Aorta (tissue), 5 donors: Measurements from ENCODE around the gene REC114. TPM values are rescaled to one million over a fixed set of nuclear protein-coding genes. Genes with fewer than 3 reads are reported as not detected.

Experiments
- ATAC-seq: fragments of 200-7000 bp; cut with Tn5 transposase; one replicate; pipeline ENCODE4 v1.9.1; 2022; ENCODE audit warnings: moderate library complexity; ENCODE audit not compliant: low FRiP score
- DNase-seq, 2 donors: peaks; one replicate each; pipeline ENCODE4 v3.0.0-alpha.2; 2020
- H3K27ac ChIP-seq, 2 donors: one replicate each; pipeline ENCODE4 v1.5.1; 2013; ENCODE audit warnings: low read length in 2 of 2, mild to moderate bottlenecking in 2 of 2, moderate library complexity in 2 of 2, control low read depth in 1 of 2, inconsistent platforms in 1 of 2, low read depth in 1 of 2
- H3K27me3 ChIP-seq, 2 donors: one replicate each; pipeline ENCODE4 v1.6.1; 2013; ENCODE audit warnings: control low read depth in 1 of 2, low read length in 1 of 2, mild to moderate bottlenecking in 1 of 2, moderate library complexity in 1 of 2; ENCODE audit not compliant: insufficient read depth in 2 of 2, control insufficient read depth in 1 of 2
- H3K36me3 ChIP-seq, 2 donors: one replicate each; pipeline ENCODE4 v1.6.1; 2013; ENCODE audit warnings: control low read depth in 1 of 2, low read length in 1 of 2, mild to moderate bottlenecking in 1 of 2; ENCODE audit not compliant: insufficient read depth in 2 of 2, control insufficient read depth in 1 of 2
- H3K4me1 ChIP-seq, 2 donors: one replicate each; pipeline ENCODE4 v1.6.1; 2013; ENCODE audit warnings: low read length in 2 of 2, control low read depth in 1 of 2, mild to moderate bottlenecking in 1 of 2, moderate library complexity in 1 of 2; ENCODE audit not compliant: insufficient read depth in 2 of 2, control insufficient read depth in 1 of 2
- H3K4me3 ChIP-seq, 2 donors: one replicate each; pipeline ENCODE4 v1.5.1; 2013; ENCODE audit warnings: low read length in 2 of 2, control low read depth in 1 of 2, mild to moderate bottlenecking in 1 of 2
- H3K9me3 ChIP-seq: one replicate; pipeline ENCODE4 v1.6.1; 2013; ENCODE audit warnings: mild to moderate bottlenecking, low read length; ENCODE audit not compliant: control insufficient read depth
- WGBS, 2 donors: extraction: QIAGEN DNeasy Blood & Tissue Kit; methylation state at CpG; one replicate each; pipeline ENCODE4 v1.1.7; 2013; 5-methylcytosine and 5-hydroxymethylcytosine counted together
- intact Hi-C, 2 donors: fragments of 100-400 bp; cut with DNase I; formaldehyde crosslinking; loops; one replicate each; pipeline versions ENCODE4 v1.14.2 to v1.15.0; 2022
- polyA plus RNA-seq, 2 donors: library from polyadenylated mRNA; stranded (reverse); fragments of 200-250 nt; gene quantifications; one replicate each; pipeline ENCODE4 v1.2.3, GENCODE V29; 2013
- total RNA-seq, 2 donors: library from RNA; stranded (reverse); fragmentation: NEBNext Ultra II Directional; extraction: Animal tissue kit (Norgen Biotek cat#: 25700); gene quantifications; one replicate each; pipeline ENCODE4 v1.2.1, GENCODE V29; 2021
- donor health status: healthy with polysubstance abuse.
- donor health status: Bipolar disorder and iron deficiency.
- donor health status: DM: no; HTN: no; CAD: no.
- donor health status: DM: no; HTN: no; CAD: no.
- donor health status: DM: yes; HTN: yes; CAD: no.

REC114 gene
- total and polyA plus RNA-seq, 4 donors = not detected

DNA sequence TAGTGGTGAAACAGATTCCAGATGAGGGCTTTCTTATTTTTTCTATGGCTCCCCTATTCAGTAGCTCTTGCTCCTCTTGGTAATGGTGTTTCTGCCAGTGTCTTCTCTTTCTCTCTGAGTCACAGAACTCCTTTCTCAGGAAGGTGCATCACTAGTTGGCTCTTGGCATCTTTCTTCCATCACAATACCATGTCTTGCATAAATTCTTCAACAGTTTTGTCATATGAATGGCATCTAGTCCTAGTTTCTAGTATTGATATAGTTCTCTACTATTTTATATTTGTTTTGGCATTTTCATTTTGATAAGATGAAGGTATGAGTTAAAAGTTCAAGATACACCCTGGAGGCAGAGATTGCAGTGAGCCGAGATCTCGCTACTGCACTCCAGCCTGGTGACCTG lies 51.0 kb downstream of the REC114 start:
- ATAC-seq = no peak
- DNase-seq = no peak
- intact Hi-C loops = no loop called here
- Histone ChIP-seq H3K27ac (no peak overlapping the region), H3K36me3 (no peaks in the 10 kb centered on the region), H3K4me3 (no peak overlapping the region), H3K9me3 (no peaks in the 10 kb centered on the region), H3K27me3 (no peaks in the 10 kb centered on the region), H3K4me1 (no peaks in the 10 kb centered on the region)
- WGBS, 2 donors = 54 to 69% methylated on average over 2 of the region's 2 CpGs

DNA sequence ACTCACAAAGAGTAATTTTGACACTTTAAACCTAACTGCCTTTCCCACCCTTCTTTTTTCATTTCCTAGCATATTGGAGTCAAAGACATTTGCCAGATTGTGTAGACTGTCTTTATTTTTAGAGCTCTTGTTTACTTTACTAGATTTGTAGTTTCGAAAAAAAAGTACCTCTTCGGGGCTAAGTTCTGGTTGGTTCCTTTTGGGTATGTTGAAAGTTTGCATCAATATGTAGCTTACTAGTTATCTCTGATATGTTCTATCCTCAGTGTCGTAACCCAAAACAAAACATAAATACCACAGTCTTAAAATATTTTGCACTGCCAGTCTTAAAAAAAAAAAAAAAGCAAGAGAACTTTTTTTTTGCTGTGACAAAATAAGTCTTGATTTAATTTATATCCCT lies 52.2 kb downstream of the REC114 start:
- intact Hi-C loops = no loop called here
- ATAC-seq = no peak
- no peaks in the 10 kb centered on the region for H3K36me3 ChIP-seq
- no peaks in the 10 kb centered on the region for H3K9me3 ChIP-seq
- WGBS, 2 donors = 4 to 9% methylated on average over 3 of the region's 3 CpGs
- no peak for DNase-seq
- H3K27ac ChIP-seq = no peak overlapping the region
- H3K27me3 ChIP-seq = no peaks in the 10 kb centered on the region
- H3K4me1 ChIP-seq = no peaks in the 10 kb centered on the region
- H3K4me3 ChIP-seq = no peak overlapping the region

DNA sequence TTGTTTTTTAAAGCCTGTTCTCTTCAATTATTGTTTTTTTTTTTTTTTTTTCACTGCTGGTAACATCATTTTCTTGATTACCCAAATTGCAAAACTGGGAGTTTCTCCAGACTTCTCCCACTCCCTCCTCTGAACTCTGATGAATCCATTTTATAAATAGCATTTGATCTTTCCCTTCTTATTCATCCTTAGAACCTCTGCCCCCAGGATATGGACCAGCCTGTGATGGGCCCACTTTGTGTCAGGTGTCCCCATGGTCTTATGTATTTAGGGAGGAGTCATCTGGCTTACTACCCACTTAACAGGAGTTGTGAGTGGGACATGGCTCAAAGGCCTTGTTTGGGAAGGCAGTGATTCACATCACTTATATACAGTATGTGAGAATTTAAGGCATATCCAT lies 57.7 kb downstream of the REC114 start:
- intact Hi-C loops = no loop called here
- H3K4me3 ChIP-seq = no peak overlapping the region
- no peak for ATAC-seq

DNA sequence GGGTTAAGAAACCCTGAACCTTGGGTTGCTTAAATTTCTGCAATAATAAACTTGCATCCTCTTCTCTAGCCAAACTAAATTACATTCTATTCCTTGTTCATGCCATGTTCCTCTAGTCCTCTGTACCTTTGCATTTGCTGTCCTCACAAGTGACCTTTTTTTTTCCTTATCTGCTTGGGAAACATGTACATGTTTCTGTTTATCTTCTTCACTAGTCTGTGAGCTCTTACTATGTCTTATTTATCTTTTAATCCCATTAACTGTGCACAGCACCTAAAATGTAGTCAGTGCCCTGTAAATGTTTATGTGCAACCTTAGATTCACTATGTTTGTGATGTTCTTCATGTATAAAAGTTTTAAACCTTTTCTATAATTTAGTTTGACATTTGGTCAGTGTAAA lies 61.9 kb downstream of the REC114 start:
- ATAC-seq = no peak
- no peak overlapping the region for H3K4me3 ChIP-seq
- intact Hi-C loops = no loop called here

More for the DNA sequence above, 57.7 kb downstream of the REC114 start:
- Histone ChIP-seq H3K9me3 (no peaks in the 10 kb centered on the region), H3K27ac (no peak overlapping the region), H3K36me3 (no peaks in the 10 kb centered on the region), H3K27me3 (no peaks in the 10 kb centered on the region), H3K4me1 (no peaks in the 10 kb centered on the region)
- DNase-seq = no peak

DNA sequence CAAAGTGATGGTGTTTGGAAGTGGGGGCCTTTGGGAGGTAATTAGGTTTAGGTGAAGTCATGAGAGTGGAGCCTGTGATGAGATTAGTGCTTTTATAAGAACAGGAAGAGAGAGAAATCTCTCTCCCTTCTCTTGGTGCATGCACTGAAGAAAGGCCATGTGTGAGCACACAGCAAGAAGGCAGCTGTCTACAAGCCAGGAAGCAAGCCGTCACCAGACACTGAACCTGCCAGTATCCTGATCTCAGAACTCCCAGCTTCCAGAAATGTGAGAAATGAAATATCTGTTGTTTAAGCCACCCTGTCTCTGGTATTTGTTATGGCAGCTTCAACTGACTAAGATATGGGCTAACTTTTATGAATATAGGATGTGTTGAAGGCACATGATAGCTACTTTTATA lies 72.6 kb downstream of the REC114 start:
- intact Hi-C loops = no loop called here
- Histone ChIP-seq H3K4me3 (no peak overlapping the region), H3K36me3 (no peaks in the 10 kb centered on the region), H3K9me3 (peaks cover 3% of the 10 kb centered on the region), H3K4me1 (no peaks in the 10 kb centered on the region), H3K27me3 (no peaks in the 10 kb centered on the region), H3K27ac (no peak overlapping the region)
- ATAC-seq = no peak
- no peak for DNase-seq
- WGBS, 2 donors = 50 to 63% methylated on average over 1 of the region's 1 CpG

More for the DNA sequence above, 61.9 kb downstream of the REC114 start:
- H3K27ac ChIP-seq = no peak overlapping the region
- no peaks in the 10 kb centered on the region for H3K9me3 ChIP-seq
- DNase-seq = no peak
- no peaks in the 10 kb centered on the region for H3K4me1 ChIP-seq
- no peaks in the 10 kb centered on the region for H3K36me3 ChIP-seq
- no peaks in the 10 kb centered on the region for H3K27me3 ChIP-seq

DNA sequence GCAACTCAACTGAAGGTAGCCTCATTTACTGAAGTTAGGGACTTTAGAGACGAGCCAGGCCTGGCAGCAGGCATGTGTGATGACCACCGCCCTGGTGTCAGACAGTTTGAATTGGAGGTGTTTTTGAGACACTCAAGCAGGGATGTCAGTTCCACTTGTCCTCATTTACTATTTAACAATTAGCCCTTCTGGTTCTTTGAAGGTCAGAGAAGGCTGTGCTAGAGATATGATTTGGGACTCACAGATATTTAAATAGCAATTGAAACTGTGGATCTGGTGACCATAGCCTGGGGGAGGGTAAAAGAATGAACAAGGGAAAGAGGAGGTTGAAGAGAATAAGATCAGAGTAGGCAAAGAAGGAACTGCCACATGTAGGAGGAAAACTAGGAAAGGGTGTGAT lies 74.6 kb downstream of the REC114 start:
- no peak for DNase-seq
- 88 to 93% methylated on average over 2 of the region's 2 CpGs for WGBS, 2 donors
- intact Hi-C loops = loop anchor here in 1 of 2 donors (2.0 kb wide), 1 partner anchor 15 kb away; no protein-coding TSS in a partner anchor
- Histone ChIP-seq H3K27me3 (no peaks in the 10 kb centered on the region), H3K9me3 (peaks cover 3% of the 10 kb centered on the region), H3K36me3 (no peaks in the 10 kb centered on the region), H3K4me1 (no peaks in the 10 kb centered on the region), H3K4me3 (no peak overlapping the region), H3K27ac (no peak overlapping the region)
- no peak for ATAC-seq

DNA sequence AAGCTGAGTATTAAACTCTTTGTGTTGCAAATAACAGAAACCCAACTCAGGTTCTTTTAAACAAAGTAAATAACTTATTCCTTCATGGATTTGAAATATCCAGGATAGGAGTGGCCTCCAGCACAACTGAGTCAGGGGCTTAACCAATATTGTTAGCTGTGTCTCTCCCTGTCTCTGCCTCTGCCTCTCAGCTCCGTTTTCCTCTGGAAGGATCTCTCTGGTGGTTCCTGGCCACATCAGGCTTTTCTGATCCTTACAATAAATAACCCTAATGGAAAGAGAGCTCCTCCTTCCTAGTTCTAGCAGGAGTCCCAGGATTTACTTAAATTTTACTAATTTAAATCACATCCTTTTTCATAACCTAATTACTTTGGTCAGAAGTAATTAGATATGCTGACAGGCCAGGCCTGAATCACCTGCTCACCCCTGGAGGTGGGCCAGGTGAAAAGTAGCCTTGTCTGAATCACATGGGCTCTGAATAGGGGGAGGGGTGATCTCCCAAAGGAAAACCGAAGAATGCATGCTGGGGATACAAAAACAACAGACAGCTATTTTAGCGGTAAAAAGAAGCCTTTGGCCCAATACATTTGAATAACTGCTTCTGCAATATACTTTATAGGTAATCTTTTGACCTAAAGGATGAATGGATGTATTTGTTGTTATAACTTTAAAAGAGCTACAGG lies 75.4 kb downstream of the REC114 start:
- Histone ChIP-seq H3K36me3 (no peaks in the 10 kb centered on the region), H3K27me3 (no peaks in the 10 kb centered on the region), H3K9me3 (peaks cover 3% of the 10 kb centered on the region), H3K27ac (no peak overlapping the region), H3K4me3 (no peak overlapping the region), H3K4me1 (no peaks in the 10 kb centered on the region)
- DNase-seq (no peak), ATAC-seq (no peak)
- 26 to 40% methylated on average over 3 of the region's 3 CpGs for WGBS, 2 donors
- intact Hi-C loops = no loop called here

DNA sequence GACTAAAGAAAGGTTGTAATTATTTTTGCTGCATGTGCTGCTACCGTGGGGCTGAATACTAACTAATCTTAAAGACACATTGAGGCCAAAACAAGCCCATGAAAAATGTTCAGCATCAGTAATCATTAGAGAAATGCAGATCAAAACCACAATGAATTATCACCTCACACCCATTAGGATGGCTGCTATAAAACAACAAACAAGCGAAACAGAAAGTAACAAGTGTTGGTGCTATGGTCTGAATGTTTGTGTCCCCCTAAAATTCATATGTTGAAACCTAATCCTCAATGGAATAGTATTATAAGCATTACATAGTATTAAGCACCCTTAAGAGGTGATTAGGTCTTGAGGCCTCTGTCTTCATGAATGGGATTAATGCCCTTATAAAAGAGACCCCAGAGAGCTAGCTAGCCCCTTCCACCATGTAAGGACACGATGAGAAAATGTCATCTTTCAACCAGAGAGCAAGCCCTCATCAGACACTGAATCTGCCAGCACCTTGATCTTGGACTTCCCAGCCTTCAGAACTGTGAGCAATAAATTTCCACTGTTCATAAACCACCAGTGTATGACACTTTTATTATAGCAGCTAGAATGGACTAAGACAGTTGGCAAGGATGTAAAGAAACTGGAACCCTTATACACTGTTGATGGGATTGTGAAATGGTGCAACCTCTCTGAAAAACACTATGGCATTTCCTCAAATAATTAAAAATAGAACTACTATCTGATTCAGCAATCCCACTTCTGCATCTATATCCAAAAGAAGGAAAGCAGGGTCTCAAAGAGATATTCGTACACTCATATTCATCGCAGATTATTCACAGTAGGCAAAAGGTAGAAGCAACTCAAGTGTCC lies 76.1 kb downstream of the REC114 start:
- WGBS, 2 donors = 77 to 78% methylated on average over 5 of the region's 5 CpGs
- intact Hi-C loops = no loop called here
- Histone ChIP-seq H3K27me3 (no peaks in the 10 kb centered on the region), H3K4me3 (no peak overlapping the region), H3K4me1 (no peaks in the 10 kb centered on the region), H3K36me3 (no peaks in the 10 kb centered on the region), H3K27ac (no peak overlapping the region), H3K9me3 (peaks cover 3% of the 10 kb centered on the region)
- ATAC-seq = no peak
- no peak for DNase-seq

DNA sequence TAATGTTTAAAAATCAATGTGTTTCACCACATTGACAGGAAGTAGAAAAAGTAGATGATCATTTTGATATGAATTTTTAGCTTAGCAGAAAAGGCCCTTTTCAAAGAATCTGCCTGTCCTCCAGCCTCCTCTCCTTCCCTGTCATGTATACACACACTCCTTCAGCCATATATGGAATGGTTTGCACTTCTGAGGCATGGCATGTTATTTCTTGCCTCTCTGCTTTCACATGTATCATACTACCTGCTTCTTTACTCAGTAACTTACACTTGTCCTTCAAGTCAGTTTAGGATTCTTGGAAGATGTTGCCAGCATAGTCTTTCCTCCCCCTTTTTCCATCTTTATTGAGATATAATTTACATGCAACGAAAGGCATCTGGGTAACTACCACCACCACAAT lies 79.0 kb downstream of the REC114 start:
- WGBS, 2 donors = 82 to 92% methylated on average over 1 of the region's 1 CpG
- H3K4me1 ChIP-seq = no peaks in the 10 kb centered on the region
- ATAC-seq (no peak), DNase-seq (no peak)
- no peaks in the 10 kb centered on the region for H3K9me3 ChIP-seq
- H3K36me3 ChIP-seq = no peaks in the 10 kb centered on the region
- H3K4me3 ChIP-seq = no peak overlapping the region
- intact Hi-C loops = no loop called here
- no peaks in the 10 kb centered on the region for H3K27me3 ChIP-seq
- H3K27ac ChIP-seq = no peak overlapping the region
